ENCODE data around the gene ZBED1.

DNA sequence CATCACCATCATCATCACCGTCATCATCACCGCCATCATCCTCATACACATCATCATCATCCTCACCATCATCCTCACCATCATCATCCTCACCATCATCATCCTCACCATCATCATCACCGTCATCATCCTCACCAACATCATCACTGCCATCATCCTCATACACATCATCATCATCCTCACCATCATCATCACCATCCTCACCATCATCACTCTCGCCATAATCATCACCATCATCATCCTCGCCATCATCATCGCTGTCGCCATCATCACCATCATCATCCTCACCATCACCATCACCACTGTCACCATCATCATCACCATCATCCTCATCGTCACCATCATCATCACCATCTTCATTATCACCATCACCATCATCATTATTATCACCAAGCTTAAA, 19.8 kb upstream of the ZBED1 start:
- TF ChIP-seq, protein P1, sequence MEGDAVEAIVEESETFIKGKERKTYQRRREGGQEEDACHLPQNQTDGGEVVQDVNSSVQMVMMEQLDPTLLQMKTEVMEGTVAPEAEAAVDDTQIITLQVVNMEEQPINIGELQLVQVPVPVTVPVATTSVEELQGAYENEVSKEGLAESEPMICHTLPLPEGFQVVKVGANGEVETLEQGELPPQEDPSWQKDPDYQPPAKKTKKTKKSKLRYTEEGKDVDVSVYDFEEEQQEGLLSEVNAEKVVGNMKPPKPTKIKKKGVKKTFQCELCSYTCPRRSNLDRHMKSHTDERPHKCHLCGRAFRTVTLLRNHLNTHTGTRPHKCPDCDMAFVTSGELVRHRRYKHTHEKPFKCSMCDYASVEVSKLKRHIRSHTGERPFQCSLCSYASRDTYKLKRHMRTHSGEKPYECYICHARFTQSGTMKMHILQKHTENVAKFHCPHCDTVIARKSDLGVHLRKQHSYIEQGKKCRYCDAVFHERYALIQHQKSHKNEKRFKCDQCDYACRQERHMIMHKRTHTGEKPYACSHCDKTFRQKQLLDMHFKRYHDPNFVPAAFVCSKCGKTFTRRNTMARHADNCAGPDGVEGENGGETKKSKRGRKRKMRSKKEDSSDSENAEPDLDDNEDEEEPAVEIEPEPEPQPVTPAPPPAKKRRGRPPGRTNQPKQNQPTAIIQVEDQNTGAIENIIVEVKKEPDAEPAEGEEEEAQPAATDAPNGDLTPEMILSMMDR (IDR thresholded peaks at IDR 0.05): no peak
- no peak for TF ChIP-seq POLR2A (IDR thresholded peaks at IDR 0.05)

Measured in lower leg skin (tissue), 3 donors.